H1 (cell line): ENCODE results near the gene CCDC91. TPM values are rescaled to one million over a fixed set of nuclear protein-coding genes. Genes with fewer than 3 reads are reported as not detected.

Source experiments
- CTCF ChIA-PET: fragments of 300-600 bp; sonication (Branson Sonifier 250); formaldehyde crosslinking; loops from one replicate; lab custom pipeline; 2021; ENCODE audit not compliant: partially characterized antibody; lab: Charles Lee
- POLR2A ChIA-PET: fragments of 300-600 bp; sonication (Branson Sonifier 250); formaldehyde crosslinking; loops from one replicate; lab custom pipeline; 2021; ENCODE audit warnings: inconsistent platforms; ENCODE audit not compliant: partially characterized antibody; lab: Charles Lee
- DNase-seq, 2 experiments: peaks; one replicate each; pipeline versions ENCODE4 v3.0.0 to v3.0.0-alpha.2; 2010 to 2022; ENCODE audit warnings: low spot score in 2 of 2, low read depth in 1 of 2, mixed read lengths in 1 of 2
- FAIRE-seq: peaks from 2 replicates; lab custom pipeline; 2011; peaks lifted over from hg19 to GRCh38; lab: Jason Lieb, UNC
- H2AFZ ChIP-seq: 2 replicates; pipeline ENCODE4 v1.8.1; 2012; ENCODE audit warnings: low read length, inconsistent platforms
- H2AK5ac ChIP-seq: 2 replicates; pipeline ENCODE4 v1.6.1; 2013; ENCODE audit warnings: low read depth, low read length
- H2BK120ac ChIP-seq: replicated peaks from 2 replicates; pipeline ENCODE3; 2013; ENCODE audit warnings: low read depth, low read length, inconsistent platforms
- H2BK12ac ChIP-seq: 2 replicates; pipeline ENCODE4 v1.6.1; 2013; ENCODE audit warnings: low read depth, low read length
- H2BK15ac ChIP-seq: 2 replicates; pipeline ENCODE4 v1.6.1; 2013; ENCODE audit warnings: low read length
- H2BK20ac ChIP-seq: 2 replicates; pipeline ENCODE4 v1.6.1; 2013; ENCODE audit warnings: low read length
- H2BK5ac ChIP-seq: 2 replicates; pipeline ENCODE4 v1.6.1; 2013; ENCODE audit warnings: low read depth, low read length
- H3K14ac ChIP-seq: 2 replicates; pipeline ENCODE4 v1.6.1; 2013; ENCODE audit warnings: inconsistent platforms; ENCODE audit not compliant: insufficient read length
- H3K18ac ChIP-seq: 2 replicates; pipeline ENCODE4 v1.6.1; 2013; ENCODE audit warnings: low read length; ENCODE audit errors: extremely low read depth
- H3K23ac ChIP-seq: 2 replicates; pipeline ENCODE4 v1.6.1; 2013; ENCODE audit warnings: inconsistent platforms; ENCODE audit not compliant: insufficient read length
- H3K23me2 ChIP-seq: 2 replicates; pipeline ENCODE4 v1.6.1; 2013; ENCODE audit warnings: low read depth, low read length
- H3K27ac ChIP-seq: 2 replicates; pipeline ENCODE4 v1.6.1; 2011; ENCODE audit warnings: low read depth, low read length, inconsistent platforms
- H3K27me3 ChIP-seq, 4 experiments: replicated peaks in 1 of 4; 1 replicate in 1 of 4; 2 replicates in 3 of 4; pipeline versions ENCODE4 v1.6.1 to v1.8.1; 2011 to 2013; ENCODE audit warnings: low read length in 3 of 4, mild to moderate bottlenecking in 3 of 4, inconsistent platforms in 2 of 4, mixed read lengths in 2 of 4, moderate library complexity in 1 of 4; ENCODE audit not compliant: control insufficient read depth in 3 of 4, insufficient read depth in 3 of 4; ENCODE audit errors: extremely low read depth in 1 of 4
- H3K36me3 ChIP-seq, 4 experiments: 2 replicates each; pipeline versions ENCODE4 v1.6.1 to v1.8.1; 2011 to 2013; ENCODE audit warnings: mild to moderate bottlenecking in 4 of 4, low read length in 3 of 4, moderate library complexity in 2 of 4, control low read depth in 1 of 4, inconsistent platforms in 1 of 4; ENCODE audit not compliant: insufficient read depth in 4 of 4, control insufficient read depth in 2 of 4
- H3K4ac ChIP-seq: replicated peaks from 2 replicates; pipeline ENCODE3; 2013; ENCODE audit warnings: low read length, low read depth, mixed read lengths, inconsistent platforms; ENCODE audit not compliant: insufficient read length
- H3K4me1 ChIP-seq, 4 experiments: replicated peaks in 1 of 4; 1 replicate in 1 of 4; 2 replicates in 3 of 4; pipeline versions ENCODE4 v1.6.1 to v1.8.1; 2011 to 2013; ENCODE audit warnings: low read length in 3 of 4, inconsistent platforms in 2 of 4, mixed read lengths in 1 of 4; ENCODE audit not compliant: insufficient read depth in 4 of 4, control insufficient read depth in 3 of 4
- H3K4me2 ChIP-seq, 2 experiments: 2 replicates each; pipeline versions ENCODE4 v1.6.1 to v1.8.1; 2011 to 2013; ENCODE audit warnings: low read depth in 2 of 2, low read length in 2 of 2, control low read depth in 1 of 2, inconsistent platforms in 1 of 2, mild to moderate bottlenecking in 1 of 2; ENCODE audit not compliant: insufficient read depth in 1 of 2
- H3K4me3 ChIP-seq, 4 experiments: fragments of 200-600, 300-600 bp in 1 of 4; sonication (generic), shearing (Covaris generic), sonication (Bioruptor Twin) in 1 of 4; 2 replicates each; pipeline versions ENCODE4 v1.5.1 to v1.8.1; 2011 to 2016; ENCODE audit warnings: low read length in 4 of 4, low read depth in 3 of 4, control low read depth in 2 of 4, inconsistent platforms in 2 of 4, mild to moderate bottlenecking in 2 of 4, mixed read lengths in 1 of 4, moderate library complexity in 1 of 4; ENCODE audit not compliant: insufficient read depth in 2 of 4; ENCODE audit errors: extremely low read depth in 1 of 4
- H3K56ac ChIP-seq: replicated peaks from 2 replicates; pipeline ENCODE3; 2013; ENCODE audit warnings: low read depth, mild to moderate bottlenecking, mixed read lengths, low read length, inconsistent platforms; ENCODE audit not compliant: insufficient read length
- H3K79me1 ChIP-seq: 2 replicates; pipeline ENCODE4 v1.6.1; 2013; ENCODE audit warnings: low read depth, low read length, control low read depth
- H3K79me2 ChIP-seq, 2 experiments: 2 replicates each; pipeline versions ENCODE4 v1.6.1 to v1.8.1; 2012 to 2013; ENCODE audit warnings: low read length in 2 of 2, mild to moderate bottlenecking in 2 of 2, inconsistent platforms in 1 of 2; ENCODE audit not compliant: insufficient read depth in 2 of 2, control insufficient read depth in 1 of 2
- H3K9ac ChIP-seq, 4 experiments: replicated peaks in 1 of 4; 1 replicate in 1 of 4; 2 replicates in 3 of 4; pipeline versions ENCODE4 v1.6.1 to v1.8.1; 2011 to 2013; ENCODE audit warnings: low read depth in 3 of 4, low read length in 3 of 4, control low read depth in 2 of 4, mild to moderate bottlenecking in 2 of 4, moderate library complexity in 2 of 4, inconsistent platforms in 1 of 4; ENCODE audit errors: extremely low read depth in 1 of 4
- H3K9me3 ChIP-seq, 2 experiments: 2 replicates each; pipeline versions ENCODE4 v1.6.1 to v1.8.1; 2012 to 2013; ENCODE audit warnings: mild to moderate bottlenecking in 2 of 2, moderate library complexity in 2 of 2, control low read depth in 1 of 2, inconsistent platforms in 1 of 2, low read depth in 1 of 2, low read length in 1 of 2, mixed read lengths in 1 of 2; ENCODE audit not compliant: insufficient read depth in 2 of 2
- H4K20me1 ChIP-seq, 2 experiments: replicated peaks in 1 of 2; 2 replicates each; pipeline versions ENCODE3 to v1.8.1; 2011 to 2013; ENCODE audit warnings: inconsistent platforms in 2 of 2, low read length in 2 of 2, mild to moderate bottlenecking in 1 of 2; ENCODE audit not compliant: insufficient read depth in 2 of 2, control insufficient read depth in 1 of 2
- H4K5ac ChIP-seq: 2 replicates; pipeline ENCODE4 v1.6.1; 2013; ENCODE audit warnings: low read length, low read depth, mixed read lengths, inconsistent platforms; ENCODE audit not compliant: insufficient read length
- H4K8ac ChIP-seq: 2 replicates; pipeline ENCODE4 v1.8.0; 2013; ENCODE audit warnings: mild to moderate bottlenecking, moderate library complexity, low read length, inconsistent platforms; ENCODE audit not compliant: insufficient read depth; ENCODE audit errors: extremely low read depth
- H4K91ac ChIP-seq: replicated peaks from 2 replicates; pipeline ENCODE3; 2013; ENCODE audit warnings: low read length, mixed read lengths, inconsistent platforms; ENCODE audit not compliant: insufficient read length
- BRCA1 ChIP-seq: IDR thresholded peaks from 2 replicates; pipeline ENCODE4 v1.6.1; 2012; ENCODE audit warnings: low read depth, low read length, improper control_type of control experiment
- CBX5 ChIP-seq: fragments of 300-800, 300-1000 bp; sonication (generic); IDR thresholded peaks from 2 replicates; pipeline ENCODE4 v1.7.1; 2016; ENCODE audit warnings: antibody characterized with exemption, low read length, low read depth
- CTCF ChIP-seq, 3 experiments: IDR thresholded peaks; 1 replicate in 2 of 3; 2 replicates in 1 of 3; pipeline versions ENCODE4 v1.5.1 to v1.6.1; 2011; ENCODE audit warnings: low read length in 3 of 3, mild to moderate bottlenecking in 3 of 3, inconsistent platforms in 2 of 3, low read depth in 1 of 3, moderate library complexity in 1 of 3; ENCODE audit not compliant: insufficient read depth in 1 of 3; ENCODE audit errors: control extremely low read depth in 1 of 3
- FOSL1 ChIP-seq: IDR thresholded peaks from 2 replicates; pipeline ENCODE4 v1.6.1; 2011; ENCODE audit warnings: mild to moderate bottlenecking, low read depth, low read length, moderate library complexity; ENCODE audit not compliant: insufficient read depth
- GTF2F1 ChIP-seq: IDR thresholded peaks from 2 replicates; pipeline ENCODE4 v1.6.1; 2012; ENCODE audit warnings: low read depth, low read length, improper control_type of control experiment, borderline replicate concordance
- POU5F1 ChIP-seq: IDR thresholded peaks from 2 replicates; pipeline ENCODE4 v1.6.1; 2011; ENCODE audit warnings: low read depth, mild to moderate bottlenecking, low read length, moderate library complexity
- RNF2 ChIP-seq: fragments of 200-900, 300-1000 bp; sonication (generic); IDR thresholded peaks from 2 replicates; pipeline ENCODE4 v1.7.1; 2016; ENCODE audit warnings: borderline replicate concordance, low read depth, mild to moderate bottlenecking, antibody characterized with exemption, low read length; ENCODE audit not compliant: poor library complexity, severe bottlenecking; ENCODE audit errors: missing control alignments
- USF2 ChIP-seq: IDR thresholded peaks from 2 replicates; pipeline ENCODE4 v1.6.1; 2011; ENCODE audit warnings: low read length, improper control_type of control experiment
- WGBS, 2 experiments: shearing (Covaris generic) in 1 of 2; methylation state at CpG; one replicate each; pipeline versions ENCODE4 v1.1.6 to v1.1.7; 2013 to 2015; ENCODE audit warnings: low lambda C conversion rate in 2 of 2, mixed read lengths in 2 of 2, inconsistent platforms in 1 of 2, low coverage in 1 of 2, missing lambda C conversion rate in 1 of 2; ENCODE audit not compliant: insufficient replicate concordance in 2 of 2, insufficient coverage in 1 of 2, insufficient read length in 1 of 2; ENCODE audit errors: extremely low coverage in 1 of 2, missing lambda C conversion rate in 1 of 2; 5-methylcytosine and 5-hydroxymethylcytosine counted together
- polyA plus RNA-seq, 7 experiments: library from polyadenylated mRNA; depleted of rRNA in 3 of 7; stranded (reverse) in 5 of 7; unstranded in 2 of 7; fragments of >200 nt in 5 of 7; fragments of 200-250 nt in 2 of 7; gene quantifications; 1 replicate in 5 of 7; 2 replicates in 1 of 7; 4 replicates in 1 of 7; pipeline versions ENCODE4 v1.2.1 to v1.2.3, GENCODE V29; 2011 to 2013; ENCODE audit warnings: missing spikeins in 2 of 7, mixed read lengths in 2 of 7
- total RNA-seq: library from RNA; stranded (reverse); fragmentation: NEBNext Ultra II Directional; extraction: Animal tissue kit (Norgen Biotek cat#: 25700); gene quantifications from 2 replicates; pipeline ENCODE4 v1.2.1, GENCODE V29; 2021

The CCDC91 gene
- total and polyA plus RNA-seq, 2 of the 8 experiments (the other 6 are each of a cell fraction or from before 2014, with no cell fraction given): 8.6 to 23.1 TPM

- Histone ChIP-seq H2AK5ac (no peak overlapping the region), H3K18ac (no peak overlapping the region), H3K4me3 (no peak overlapping the region), H2BK5ac (no peak overlapping the region), H2AFZ (no peak overlapping the region), H2BK20ac (no peak overlapping the region), H3K4ac (no peak overlapping the region), H4K20me1 (no peaks in the 10 kb centered on the region), H2BK120ac (no peak overlapping the region), H3K56ac (no peak overlapping the region), H3K9ac (no peak overlapping the region), H3K36me3 (peaks cover 0 to 3% (median 0%) of the 10 kb centered on the region in 4 experiments; a peak in 1 of 8 replicates), H3K23ac (no peak overlapping the region), H3K4me1 (no peaks in the 10 kb centered on the region), H3K4me2 (no peak overlapping the region), H2BK12ac (no peak overlapping the region), H4K5ac (no peak overlapping the region), H3K27ac (no peak overlapping the region), H3K79me1 (no peaks in the 10 kb centered on the region), H3K23me2 (no peaks in the 10 kb centered on the region), H2BK15ac (no peak overlapping the region), H4K8ac (no peak overlapping the region), H3K27me3 (no peaks in the 10 kb centered on the region), H3K9me3 (0 out of 4 replicates have a peak, but pooled peaks cover 0 to 5% of the 10 kb centered on the region in 2 experiments), H3K14ac (no peak overlapping the region), H3K79me2 (no peaks in the 10 kb centered on the region), H4K91ac (no peak overlapping the region)
- ChIA-PET POLR2A (no interaction called here), CTCF (no interaction called here)
- DNase-seq (no peak), FAIRE-seq (no peak)
- WGBS, 2 experiments: 88% methylated on average over 1 of the region's 1 CpG; no CpG with 5 or more reads in 1 of the 2 experiments
- no peak for TF ChIP-seq CBX5
- TF ChIP-seq GTF2F1: no peak
- TF ChIP-seq RNF2: no peak
- no peak for TF ChIP-seq BRCA1
- TF ChIP-seq FOSL1: no peak
- no peak for TF ChIP-seq USF2
- TF ChIP-seq POU5F1: no peak
- no peak for TF ChIP-seq CTCF (IDR thresholded peaks at IDR 0.05; ENCODE audit: control extremely low read depth in 1 of 3, insufficient read depth in 1 of 3, low read depth in 1 of 3, low read length in 3 of 3)
Observed at GRCh38 chr12:28513983-28514382, 323.7 kb downstream of the CCDC91 start.
